Measurements from ENCODE around the gene EDEM3. TPM values are rescaled to one million over a fixed set of nuclear protein-coding genes. Genes with fewer than 3 reads are reported as not detected.
"Not testable (repeated sequence)": the region's sequence is repeated elsewhere in the genome, so short reads cannot be mapped to it uniquely, and the experiment has no call there.

Gene EDEM3
- total RNA-seq (2014; rRNA removed; shearing (Covaris generic)) = 23.3 and 33.3 TPM in 2 replicates

GRCh38 chr1:184754476-184755225 lies at the start of gene EDEM3:
EDEM3 (minus strand) TSS chr1:184754858; CDS start chr1:184754646, 212 bp downstream.
- peak; percentile 100 for DNase-seq (ENCODE audit: low read depth)

GRCh38 chr1:184804220-184804619 lies 49.6 kb upstream of the EDEM3 start:
- no peak for DNase-seq (ENCODE audit: low read depth)

GRCh38 chr1:184803180-184803492 lies 48.5 kb upstream of the EDEM3 start:
- DNase-seq (ENCODE audit: low read depth) = peak; percentile 44

GRCh38 chr1:184802354-184803179 lies 47.9 kb upstream of the EDEM3 start:
- DNase-seq (ENCODE audit: low read depth) = no peak

GRCh38 chr1:184801503-184801902 lies 46.8 kb upstream of the EDEM3 start:
- peak; percentile 56 for DNase-seq (ENCODE audit: low read depth)

GRCh38 chr1:184800876-184801275 lies 46.2 kb upstream of the EDEM3 start:
- no peak for DNase-seq (ENCODE audit: low read depth)

- DNase-seq (ENCODE audit: low read depth) = no peak
Measured at GRCh38 chr1:184793967-184794366, 39.3 kb upstream of the EDEM3 start.

- DNase-seq (ENCODE audit: low read depth) = peak; percentile 99
Measured at GRCh38 chr1:184792450-184792969, 37.9 kb upstream of the EDEM3 start.

GRCh38 chr1:184791550-184791900 lies 36.9 kb upstream of the EDEM3 start:
- peak; percentile 49 for DNase-seq (ENCODE audit: low read depth)

- DNase-seq (ENCODE audit: low read depth) = no peak
Measured at GRCh38 chr1:184790642-184791549, 36.2 kb upstream of the EDEM3 start.

- DNase-seq (ENCODE audit: low read depth) = no peak
Measured at GRCh38 chr1:184789884-184790283, 35.2 kb upstream of the EDEM3 start.

- DNase-seq (ENCODE audit: low read depth) = no peak
Measured at GRCh38 chr1:184788970-184789369, 34.3 kb upstream of the EDEM3 start.

GRCh38 chr1:184785529-184785928 lies 30.9 kb upstream of the EDEM3 start:
- no peak for DNase-seq (ENCODE audit: low read depth)

- not testable (repeated sequence) for DNase-seq (ENCODE audit: low read depth)
Measured at GRCh38 chr1:184783723-184784122, 29.1 kb upstream of the EDEM3 start.

GRCh38 chr1:184781941-184782340 lies 27.3 kb upstream of the EDEM3 start:
- no peak for DNase-seq (ENCODE audit: low read depth)

- no peak for DNase-seq (ENCODE audit: low read depth)
Measured at GRCh38 chr1:184775885-184776284, 21.2 kb upstream of the EDEM3 start.

- DNase-seq (ENCODE audit: low read depth) = no peak
Measured at GRCh38 chr1:184775329-184775728, 20.7 kb upstream of the EDEM3 start.

GRCh38 chr1:184773762-184774320 lies 19.2 kb upstream of the EDEM3 start:
- DNase-seq (ENCODE audit: low read depth) = no peak

- no peak for DNase-seq (ENCODE audit: low read depth)
Measured at GRCh38 chr1:184771190-184771691, 16.6 kb upstream of the EDEM3 start.

- DNase-seq (ENCODE audit: low read depth) = no peak
Measured at GRCh38 chr1:184770181-184770979, 15.7 kb upstream of the EDEM3 start.

Data from M059J (cell line).